ENCODE measurements around the gene CR1.
A peak's percentile ranks its signal among the peaks of the same experiment; 100 is the strongest.
"Not testable (repeated sequence)": the region's sequence is repeated elsewhere in the genome, so short reads cannot be mapped to it uniquely, and the experiment has no call there.

The CR1 gene

DNA sequence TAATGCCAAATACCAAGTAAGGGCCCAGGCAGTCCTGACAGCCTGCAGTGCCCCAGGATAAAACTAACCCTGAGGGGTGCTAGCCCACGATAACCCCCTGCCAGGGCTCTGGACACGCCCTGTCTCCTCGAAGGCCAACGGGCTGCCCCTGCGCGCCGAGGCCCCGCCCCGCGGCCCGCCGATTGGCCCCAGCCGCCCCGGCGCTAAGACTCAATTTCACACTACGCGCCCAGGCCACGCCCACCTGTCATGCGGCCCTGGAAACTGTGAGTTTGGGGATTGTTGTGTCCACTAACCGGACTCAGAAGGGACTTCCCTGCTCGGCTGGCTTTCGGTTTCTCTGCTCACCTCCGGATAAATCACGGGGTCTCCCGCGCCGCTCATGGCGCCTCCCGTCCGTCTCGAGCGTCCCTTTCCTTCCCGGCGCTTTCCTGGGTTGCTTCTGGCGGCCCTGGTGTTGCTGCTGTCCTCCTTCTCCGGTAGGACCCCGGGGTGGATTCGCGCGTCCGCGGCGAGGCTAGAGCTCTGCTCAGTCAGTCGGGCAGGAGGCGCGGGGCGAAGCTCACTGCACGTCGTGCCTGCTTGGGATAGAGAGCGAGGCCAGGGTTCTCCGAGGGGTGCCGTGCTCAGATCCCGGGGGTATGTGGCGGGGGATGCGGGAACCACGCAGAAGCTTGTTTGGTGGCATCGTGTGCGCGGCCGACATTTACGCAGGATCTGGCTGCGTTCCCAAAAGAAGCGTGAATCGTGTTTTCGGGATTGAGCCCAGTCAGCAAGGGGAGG lies 149.1 kb downstream of the CR1 start, which contains the start of gene CR1L:
Gene CR1L, plus strand, starts transcription at position 282 of the 783 bp plus-strand sequence. Its CDS starts 101 bp downstream, at position 383.
- peak; percentile 71 for DNase-seq (ENCODE audit: low spot score)

DNA sequence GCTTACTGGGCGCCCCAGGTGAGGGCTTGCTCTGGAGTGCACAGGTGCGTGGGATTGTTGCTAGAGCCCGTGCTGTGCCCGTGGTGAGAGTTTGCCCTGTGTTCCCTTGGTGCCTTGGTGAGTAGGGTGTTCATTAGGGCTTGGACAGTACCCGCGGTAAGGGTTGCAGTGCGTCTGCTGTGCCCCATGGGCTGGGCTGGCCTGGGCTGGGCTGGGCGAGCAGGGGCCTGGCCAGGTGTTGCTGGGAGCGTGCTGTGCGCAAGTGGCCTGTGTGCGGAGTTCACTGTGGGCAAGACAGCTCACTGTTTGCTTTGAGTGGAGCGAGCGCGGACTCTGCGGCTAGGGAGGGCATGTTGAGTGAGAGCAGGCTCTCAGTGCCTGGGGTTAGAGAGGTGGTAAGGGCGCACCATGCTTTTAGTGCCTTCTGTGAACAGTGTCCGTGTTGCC lies 149.7 kb downstream of the CR1 start:
- DNase-seq (ENCODE audit: low spot score), result no peak

DNA sequence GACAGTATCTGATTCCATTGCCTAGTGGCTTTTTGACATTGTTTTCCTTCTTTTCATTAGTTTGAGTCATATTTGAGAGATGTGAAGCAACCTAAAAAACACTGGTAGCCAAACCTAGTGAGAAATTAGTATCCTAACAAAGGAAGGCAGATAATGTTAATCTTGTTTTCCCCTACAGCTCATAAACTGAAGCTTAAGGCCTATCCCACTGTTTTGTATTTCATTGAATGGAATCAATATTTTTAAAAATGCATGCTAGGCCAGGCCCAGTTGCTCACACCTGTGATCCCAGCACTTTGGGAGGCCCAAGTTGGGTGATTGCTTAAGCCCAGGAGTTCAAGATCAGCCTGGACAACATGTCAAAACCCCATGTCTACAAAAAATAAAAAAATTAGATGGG lies 150.2 kb downstream of the CR1 start:
- no peak for DNase-seq (ENCODE audit: low spot score)

DNA sequence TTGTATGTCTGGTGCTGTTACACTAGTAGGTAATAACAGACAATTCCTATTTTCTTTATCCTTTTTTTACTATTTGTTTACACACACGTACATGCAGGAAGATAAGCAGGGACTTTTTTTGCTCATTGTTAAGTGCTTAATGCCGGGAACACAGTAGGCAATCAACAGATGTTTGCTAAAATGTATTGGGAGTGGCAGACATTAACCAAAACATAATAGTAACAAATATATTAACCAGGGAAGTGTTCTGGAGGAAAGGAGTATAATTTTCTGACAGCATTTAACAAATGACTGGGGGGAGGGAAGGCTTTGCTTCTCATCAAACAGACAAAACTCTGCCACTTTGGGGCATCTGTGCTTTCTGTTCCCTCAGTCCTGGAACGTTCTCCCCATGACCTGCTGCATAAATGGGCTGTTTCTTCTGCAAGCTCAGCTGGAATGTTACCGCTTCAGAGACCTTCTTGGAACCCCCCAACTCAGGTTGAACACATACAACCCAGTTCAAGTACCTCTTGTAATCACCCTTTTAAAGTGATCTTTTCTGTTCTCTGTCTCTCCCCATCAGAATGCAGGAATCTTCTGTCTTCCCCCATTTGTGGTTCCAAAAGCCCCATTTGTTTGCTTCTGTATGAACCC lies 151.1 kb downstream of the CR1 start:
- DNase-seq (ENCODE audit: low spot score), result no peak

DNA sequence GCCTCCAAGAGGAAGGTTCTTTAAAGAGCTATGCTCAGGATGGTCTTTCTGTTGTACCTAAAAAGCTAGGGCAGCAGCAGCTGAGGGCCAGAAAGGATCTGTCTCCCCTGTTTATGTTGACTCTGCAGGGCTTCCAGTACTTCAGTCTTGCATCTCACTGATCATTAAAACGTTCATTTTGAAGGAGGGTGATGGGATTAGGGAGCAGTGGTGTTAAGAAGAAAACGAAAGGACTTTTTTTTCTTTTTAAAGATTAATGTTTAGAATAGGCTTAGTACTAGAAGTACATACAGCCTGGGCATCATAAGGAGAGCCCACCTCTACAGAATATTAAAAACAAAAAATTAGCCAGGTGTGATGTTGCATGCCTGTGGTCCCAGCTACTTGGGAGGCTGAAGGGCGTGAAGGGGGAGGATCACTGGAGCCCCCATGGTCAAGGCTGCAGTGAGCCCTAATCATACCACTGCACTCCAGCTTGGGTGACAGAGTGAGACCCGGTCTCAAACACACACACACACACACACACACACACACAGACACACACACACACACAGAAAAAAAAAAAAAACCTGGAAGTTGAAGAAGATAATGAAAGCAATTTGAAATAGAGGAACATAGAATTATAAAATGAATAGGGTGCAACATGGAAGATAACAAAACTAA lies 151.8 kb downstream of the CR1 start:
- DNase-seq (ENCODE audit: low spot score), result no peak

DNA sequence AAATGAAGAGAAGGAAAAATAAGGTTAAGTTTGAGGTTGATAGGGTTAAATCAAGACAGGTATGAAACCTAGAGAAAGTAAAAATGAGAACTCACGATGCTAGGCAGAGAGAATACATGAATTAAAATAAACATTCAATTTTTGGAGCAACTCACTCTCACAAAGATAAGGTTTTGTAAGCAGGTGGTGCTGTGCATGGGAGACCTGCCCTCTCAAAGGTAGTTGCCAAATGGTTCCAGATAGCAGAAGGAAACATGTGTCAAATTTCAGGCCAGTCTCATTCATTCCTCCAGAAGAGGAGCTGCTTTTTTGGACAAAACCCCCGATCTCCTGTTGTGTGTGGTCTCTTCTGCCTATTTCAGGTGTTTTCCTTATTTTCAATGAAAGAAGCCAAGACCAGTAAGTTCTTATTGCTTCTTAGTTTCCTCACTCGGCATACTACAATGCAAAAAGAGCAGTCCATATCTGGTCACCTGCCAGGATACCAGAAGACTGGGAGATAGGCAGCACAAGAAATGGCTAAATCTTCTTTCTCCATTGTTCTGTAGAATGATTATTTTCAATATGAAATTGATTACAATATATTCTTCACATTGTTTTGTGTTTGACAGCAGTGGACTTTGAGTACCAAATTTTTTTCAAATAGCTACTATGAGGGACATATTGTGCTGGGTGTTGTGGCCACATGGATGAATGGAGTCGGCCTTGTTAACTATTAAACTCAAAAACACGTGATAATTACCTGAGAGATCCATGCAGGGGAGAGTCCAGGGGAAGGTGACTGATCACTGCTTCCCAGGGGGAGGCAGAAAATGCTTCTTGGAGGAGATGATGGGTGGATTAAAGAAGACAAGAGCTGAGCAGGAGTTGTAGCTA lies 152.6 kb downstream of the CR1 start:
- no peak for DNase-seq (ENCODE audit: low spot score)

DNA sequence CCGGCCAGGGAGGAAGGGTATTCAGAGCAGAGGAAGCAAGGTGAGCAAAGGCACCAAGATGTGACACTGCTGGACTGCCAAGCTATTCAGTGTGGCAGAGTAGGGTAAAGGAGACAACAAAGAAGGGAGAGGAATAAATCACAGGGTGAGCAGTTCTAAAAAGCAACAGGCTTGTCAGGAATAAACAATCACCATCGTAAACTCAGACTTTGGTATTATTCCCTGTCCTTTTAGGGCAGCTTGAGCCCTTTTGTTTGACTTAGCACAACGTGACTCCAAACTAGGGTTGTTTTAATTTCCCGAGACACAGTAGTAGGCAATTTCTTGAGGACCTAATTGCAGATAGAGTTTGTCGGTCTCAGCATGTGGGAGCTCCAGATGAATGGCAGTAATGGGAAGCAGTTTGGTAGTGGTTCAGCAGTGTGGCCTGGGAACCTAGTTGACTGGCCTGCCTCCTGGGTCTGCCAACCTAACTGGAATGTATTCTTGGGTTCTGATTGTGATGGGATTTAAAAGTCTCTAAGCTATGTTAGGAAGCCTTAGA lies 153.3 kb downstream of the CR1 start:
- no peak for DNase-seq (ENCODE audit: low spot score)

DNA sequence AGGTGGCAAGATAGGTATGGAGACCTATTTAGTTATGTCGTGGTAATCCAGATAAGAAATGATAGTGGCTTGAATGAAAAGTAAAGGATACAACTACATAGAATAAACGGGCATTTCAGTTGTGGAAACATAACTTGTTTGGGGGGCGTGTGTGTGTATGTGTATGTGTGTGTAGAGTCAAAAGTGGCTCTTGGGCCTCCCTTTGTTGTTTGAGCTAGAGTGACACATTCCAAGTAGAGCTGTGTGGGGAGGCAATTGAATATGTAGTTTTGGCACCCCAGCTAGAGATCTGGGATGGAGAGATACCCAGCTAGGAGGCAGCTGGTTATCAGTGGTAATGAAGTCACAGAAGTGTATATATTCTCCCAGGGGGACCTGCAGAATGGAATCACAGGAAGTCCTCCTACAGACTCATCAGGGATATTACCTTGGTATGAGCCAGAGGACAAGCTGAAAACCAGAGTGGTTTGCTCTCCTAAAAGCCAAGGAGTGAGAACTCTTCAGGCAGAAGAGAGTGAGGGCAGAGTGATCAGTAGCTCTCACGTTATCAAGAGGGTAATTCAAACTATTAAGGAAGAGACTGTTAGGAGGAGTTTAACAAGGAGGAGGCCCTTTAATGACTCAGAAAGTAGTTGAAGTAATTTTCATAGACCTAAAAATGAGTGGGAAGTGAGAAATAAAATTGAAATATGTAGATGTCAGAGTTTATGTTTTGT lies 154.1 kb downstream of the CR1 start:
- DNase-seq (ENCODE audit: low spot score), result no peak

DNA sequence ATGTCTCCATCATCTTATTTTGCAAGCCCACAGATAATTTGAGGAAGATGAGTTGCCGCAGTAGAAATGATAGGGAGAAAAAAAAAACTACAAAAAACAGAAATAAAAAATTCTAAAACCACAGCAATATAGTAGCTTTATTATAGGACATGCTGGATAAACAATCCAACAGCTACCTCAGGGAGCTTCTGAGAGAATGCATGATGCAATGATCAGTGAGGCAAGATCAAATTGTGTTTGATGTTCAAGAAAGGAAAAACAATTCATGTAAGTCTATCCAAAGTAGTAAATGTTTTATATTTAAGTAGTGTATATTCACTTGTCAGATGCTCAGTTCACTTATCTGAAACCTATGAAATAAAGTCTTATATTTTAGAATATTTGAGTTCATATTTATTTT lies 155.6 kb downstream of the CR1 start:
- no peak for DNase-seq (ENCODE audit: low spot score)

DNA sequence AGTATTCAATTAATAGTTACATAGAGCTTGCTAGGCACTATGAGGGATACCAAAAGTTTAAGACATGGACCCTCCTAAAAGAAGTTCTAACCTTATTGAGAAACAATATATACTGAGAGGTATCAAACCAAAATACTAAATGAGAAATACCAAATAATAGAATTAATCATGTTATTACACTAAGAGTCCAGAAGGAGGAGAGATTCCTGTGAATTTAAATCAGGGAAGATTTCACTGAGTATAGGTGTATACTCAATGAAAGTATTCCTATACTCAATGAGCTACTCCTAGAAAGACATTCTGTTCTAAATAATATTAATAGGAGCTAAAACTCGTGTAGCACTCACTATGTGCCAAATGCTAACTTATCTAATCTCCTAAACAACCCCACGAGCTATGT lies 158.4 kb downstream of the CR1 start:
- peak; percentile 10 for DNase-seq (ENCODE audit: low spot score)

DNA sequence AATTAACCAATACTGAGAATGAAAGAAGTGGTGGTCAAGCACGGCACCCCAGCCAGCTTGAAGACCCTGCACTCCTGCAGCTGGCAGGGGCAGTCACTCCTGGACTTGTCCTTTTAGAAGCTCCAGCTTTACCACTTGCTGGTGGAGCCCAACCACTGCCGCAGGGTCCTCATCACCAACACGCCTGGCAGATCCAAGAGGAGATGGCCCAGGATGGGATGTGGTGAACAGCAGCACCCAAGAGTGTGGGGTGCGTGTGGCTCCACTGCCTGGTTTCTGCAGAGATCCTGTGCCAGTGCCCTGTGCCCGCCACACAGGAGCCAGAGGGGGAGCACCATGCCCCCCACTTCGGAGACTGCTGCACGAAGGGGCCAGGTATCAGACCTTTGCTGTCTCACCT lies 162.5 kb downstream of the CR1 start:
- no peak for DNase-seq (ENCODE audit: low spot score)

DNA sequence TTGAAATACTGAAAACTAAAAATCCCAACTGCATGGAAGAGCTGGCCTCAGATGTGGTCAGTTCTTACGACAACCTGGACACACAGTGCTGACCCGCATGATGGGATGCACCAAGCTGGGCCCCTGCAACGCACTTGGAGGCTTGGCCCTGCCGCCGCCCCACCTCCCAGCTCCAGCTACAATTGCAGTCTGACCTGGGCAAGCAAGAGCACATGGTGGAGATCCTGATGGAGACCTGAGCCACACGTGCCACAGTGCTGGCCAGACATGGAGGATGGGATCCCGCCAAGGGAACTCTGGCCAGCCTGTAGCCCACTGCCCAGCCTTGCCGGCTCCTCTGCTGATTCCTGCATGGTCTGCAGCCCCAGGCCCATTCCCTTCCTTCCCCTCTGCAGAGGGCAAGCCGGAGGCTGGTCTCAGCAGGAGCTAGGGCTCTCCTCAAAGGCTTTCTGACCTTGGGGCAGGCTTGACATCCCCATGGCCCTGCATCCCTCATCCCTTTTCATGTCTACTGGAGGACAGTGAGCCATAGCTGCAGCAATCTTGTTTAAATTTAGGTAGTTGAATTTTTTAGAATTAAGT lies 163.0 kb downstream of the CR1 start:
- DNase-seq (ENCODE audit: low spot score), result no peak

DNA sequence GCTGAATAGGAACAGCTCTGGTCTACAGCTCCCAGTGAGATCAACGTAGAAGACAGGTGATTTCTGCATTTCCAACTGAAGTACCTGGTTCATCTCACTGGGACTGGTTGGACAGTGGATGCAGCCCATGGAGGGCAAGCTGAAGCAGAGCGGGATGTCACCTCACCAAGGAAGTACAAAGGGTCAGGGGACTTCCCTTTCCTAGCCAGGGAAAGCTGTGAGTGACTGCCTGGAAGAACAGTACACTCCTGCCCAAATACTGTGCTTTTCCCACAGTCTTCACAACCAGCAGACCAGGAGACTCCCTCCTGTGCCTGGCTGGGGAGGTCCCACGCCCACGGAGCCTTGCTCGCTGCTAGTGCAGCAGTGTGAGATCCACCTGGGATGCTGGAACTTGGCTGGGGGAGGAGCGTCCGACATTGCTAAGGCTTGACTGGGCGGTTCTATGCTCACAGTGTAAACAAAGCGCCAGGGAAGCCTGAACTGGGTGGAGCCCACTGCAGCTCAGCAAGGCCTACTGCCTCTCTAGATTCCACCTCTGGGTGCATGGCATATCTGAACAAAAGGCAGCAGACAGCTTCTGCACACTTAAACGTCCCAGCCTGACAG lies 163.7 kb downstream of the CR1 start:
- no peak for DNase-seq (ENCODE audit: low spot score)

DNA sequence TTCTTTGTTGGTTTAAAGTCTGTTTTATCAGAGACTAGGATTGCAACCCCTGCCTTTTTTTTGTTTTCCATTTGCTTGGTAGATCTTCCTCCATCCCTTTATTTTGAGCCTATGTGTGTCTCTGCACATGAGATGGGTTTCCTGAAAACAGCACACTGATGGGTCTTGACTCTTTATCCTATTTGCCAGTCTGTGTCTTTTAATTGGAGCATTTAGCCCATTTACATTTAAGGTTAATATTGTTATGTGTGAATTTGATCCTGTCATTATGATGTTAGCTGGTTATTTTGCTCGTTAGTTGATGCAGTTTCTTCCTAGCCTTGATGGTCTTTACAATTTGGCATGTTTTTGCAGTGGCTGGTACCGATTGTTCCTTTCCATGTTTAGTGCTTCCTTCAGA lies 165.5 kb downstream of the CR1 start:
- not testable (repeated sequence) for DNase-seq (ENCODE audit: low spot score)

DNA sequence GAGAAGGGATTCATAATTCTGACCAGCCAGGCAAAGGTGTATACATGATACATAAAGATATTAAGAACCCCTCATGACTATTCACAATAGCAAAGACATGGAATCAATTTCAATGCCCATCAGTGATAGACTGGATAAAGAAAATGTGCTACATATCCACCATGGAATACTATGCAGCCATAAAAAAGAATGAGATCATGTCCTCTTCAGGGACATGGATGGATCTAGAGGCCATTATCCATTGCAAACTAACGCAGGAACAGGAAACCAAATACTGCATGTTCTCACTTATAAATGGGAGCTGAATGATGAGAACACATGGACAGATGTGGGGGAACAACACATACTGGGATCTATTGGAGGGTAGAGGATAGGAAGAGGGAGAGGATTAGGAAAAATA lies 170.4 kb downstream of the CR1 start:
- no peak for DNase-seq (ENCODE audit: low spot score)

DNA sequence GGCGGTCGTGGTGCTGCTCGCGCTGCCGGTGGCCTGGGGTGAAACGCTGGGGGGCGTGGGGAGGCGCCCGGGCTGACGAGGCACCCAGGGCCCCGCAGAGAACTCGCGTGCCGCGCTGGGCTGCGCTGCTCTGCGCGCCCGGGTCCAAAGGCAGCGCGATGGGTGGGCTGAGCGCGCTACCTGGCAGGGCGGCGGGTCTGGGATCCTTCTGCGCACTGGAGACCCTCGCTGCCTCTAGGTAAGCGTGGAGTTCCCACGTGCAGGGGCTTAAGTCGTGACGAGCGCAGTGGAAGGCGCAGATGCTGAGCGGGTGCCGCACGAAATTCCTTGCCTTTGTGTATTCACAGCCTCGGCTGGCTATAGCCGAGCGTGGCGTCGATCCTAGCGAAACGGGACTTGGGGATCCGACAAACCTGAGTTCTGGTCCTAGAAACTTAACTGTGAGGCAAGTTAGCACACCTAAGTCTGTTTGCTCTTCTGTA lies 173.6 kb downstream of the CR1 start:
- no peak for DNase-seq (ENCODE audit: low spot score)

DNA sequence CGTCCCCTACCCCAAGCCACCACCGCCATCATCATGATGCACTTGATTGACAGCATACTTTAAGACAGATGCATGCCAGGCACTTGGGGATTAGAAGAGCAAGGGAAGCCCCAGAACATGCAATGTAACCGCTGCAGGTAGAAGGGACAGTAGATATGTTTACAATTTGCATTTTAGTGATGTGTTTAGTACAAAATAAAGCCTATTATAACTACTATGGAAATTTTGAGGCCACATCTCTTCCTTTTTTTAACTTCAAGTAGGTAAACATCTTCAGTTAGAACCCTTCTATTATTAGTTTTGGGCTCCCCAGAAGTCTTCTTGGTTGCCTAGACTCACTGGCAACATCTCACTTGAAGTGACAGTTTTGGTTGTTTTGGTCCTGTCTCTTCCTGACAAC lies 174.2 kb downstream of the CR1 start:
- no peak for DNase-seq (ENCODE audit: low spot score)

DNA sequence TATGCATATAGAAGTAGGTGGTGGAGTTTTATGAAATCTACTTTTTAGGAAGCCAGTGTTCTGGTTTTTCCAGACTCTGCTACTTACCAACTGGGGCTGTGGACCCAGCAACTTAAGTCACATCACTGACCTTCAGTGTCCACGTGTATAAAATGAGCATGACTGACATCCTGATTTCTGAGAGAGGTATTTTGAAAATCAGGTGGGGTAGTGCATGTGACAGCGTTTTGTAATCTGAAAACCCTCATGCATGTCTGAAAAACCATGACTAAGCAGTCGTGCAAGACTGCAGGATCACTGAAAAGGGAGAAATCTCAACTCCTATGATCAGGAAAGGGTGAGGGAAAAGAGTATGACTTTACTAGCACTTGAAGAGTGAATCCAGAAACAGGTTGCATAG lies 175.0 kb downstream of the CR1 start:
- no peak for DNase-seq (ENCODE audit: low spot score)

DNA sequence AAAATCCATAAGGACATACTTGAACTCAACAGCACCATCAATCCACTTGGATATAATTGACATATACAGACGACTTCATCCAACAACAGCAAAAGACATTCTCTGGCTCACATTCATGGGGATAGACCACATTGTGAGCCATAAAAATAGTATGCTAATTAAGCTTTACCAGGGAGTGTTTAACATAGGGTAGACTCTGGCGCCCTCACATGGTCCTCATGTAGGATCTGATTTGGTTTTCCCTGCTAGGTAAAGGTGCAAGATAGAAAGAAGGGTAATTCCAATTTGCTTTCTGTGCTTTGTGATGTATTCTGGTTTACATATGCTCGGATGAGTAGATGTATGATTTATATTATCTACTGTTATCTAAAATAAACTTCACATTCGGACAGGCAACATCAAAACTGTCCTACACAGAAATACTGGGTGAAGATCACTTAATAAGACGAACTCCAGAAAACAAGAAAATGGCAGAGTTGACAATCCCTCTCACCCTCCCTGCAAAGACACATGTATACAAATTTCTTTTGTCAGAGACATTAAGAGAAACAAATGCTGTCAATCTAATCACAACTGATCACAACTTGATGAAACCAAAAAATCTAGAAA lies 176.7 kb downstream of the CR1 start:
- peak; percentile 34 for DNase-seq (ENCODE audit: low spot score)

DNA sequence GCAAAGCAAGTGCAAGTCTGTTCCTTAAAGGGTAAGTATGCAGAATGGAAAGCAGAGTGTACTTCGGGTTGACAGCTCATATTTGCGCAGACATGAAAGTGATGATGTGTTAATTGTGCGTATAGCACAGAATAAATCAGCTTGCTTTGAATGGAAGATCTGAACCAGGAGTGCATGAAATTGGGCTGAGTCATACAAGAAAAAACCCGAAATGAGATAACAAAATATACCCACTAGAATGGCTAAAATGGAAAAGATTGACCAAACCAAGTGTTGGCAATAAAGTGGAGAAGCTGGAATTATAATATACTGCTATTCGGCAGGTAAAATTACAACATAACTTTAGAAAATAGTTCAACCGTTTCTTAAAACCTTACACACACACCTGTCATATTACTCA lies 177.4 kb downstream of the CR1 start:
- no peak for DNase-seq (ENCODE audit: low spot score)
